GM10847 (cell line): ENCODE results near the gene APOA1.

Experiments
- POLR2A ChIP-seq: IDR thresholded peaks from 2 replicates; pipeline ENCODE4 v1.6.1; 2011; ENCODE audit not compliant: insufficient read length; ENCODE audit errors: extremely low read depth

The APOA1 gene

DNA sequence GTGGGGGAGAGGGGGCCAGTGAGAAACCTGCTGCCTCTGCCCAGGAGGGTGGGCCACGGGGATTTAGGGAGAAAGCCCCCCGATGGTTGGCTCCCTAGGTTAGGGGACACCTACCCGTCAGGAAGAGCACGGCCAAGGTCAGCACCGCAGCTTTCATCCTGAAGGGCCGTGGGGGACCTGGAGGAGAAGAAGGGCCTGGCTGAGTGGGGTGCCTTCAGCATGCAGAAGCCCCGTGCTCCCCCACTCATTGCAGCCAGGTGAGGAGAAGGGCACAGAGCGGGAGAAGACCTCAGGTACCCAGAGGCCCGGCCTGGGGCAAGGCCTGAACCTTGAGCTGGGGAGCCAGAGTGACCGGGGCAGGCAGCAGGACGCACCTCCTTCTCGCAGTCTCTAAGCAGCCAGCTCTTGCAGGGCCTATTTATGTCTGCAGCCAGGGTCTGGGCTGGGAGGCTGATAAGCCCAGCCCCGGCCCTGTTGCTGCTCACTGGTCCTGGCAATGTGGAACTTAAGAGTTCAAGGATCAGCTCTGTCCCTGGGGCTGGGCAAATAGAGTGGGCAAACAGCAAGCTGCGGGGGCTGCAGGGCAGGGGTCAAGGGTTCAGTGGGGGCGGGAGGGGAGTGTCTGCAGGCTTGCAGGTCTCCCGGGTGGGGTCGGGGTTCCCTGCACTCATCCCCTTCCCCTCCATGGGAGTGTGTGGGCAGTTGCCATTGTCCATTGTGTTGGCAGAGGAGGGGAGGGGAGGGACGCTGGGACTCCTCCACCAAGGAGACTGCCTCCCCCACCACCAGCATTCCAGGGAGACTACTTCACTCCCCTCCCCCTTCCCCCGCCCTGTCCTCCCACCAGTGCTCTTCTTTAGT lies at the start of gene APOA1:
Gene APOA1 (minus strand): TSS at position 392 of the 861 bp plus-strand sequence. CDS start 235 bp downstream, at position 157.
- TF ChIP-seq POLR2A, result no peak

DNA sequence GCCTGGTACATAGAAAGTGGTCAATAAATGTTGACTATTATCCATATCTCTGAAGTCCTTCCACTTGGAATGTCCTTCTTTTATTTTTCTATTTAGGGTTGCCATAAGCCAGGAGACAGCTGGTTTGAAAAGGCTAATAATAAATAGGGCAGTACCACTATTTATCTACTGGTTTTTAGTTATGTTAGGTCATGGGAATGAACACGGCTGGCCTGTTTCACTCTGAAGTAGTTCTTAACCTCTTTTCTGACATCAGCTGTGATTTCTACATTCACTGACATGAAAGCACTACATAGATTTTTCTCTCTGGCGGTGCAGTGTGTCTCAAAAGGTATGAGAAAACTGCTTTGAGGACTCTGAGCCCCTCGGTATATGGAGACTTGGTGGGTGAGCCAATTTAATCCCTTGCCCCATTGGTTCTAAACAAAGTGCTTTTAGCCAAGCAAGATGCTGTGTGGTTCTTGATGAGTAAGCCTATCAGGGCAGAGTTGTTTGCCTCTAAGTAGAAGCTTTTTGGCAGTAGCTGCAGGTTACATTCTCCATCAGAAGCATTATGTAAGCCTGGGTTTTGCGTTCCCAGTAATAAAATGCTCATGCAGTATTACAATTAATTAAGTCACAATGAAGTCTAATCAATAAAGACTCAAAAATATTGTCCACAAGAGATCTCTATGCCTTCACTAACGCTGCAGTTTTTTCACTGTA lies 48.7 kb upstream of the APOA1 start:
- TF ChIP-seq POLR2A, result no peak

DNA sequence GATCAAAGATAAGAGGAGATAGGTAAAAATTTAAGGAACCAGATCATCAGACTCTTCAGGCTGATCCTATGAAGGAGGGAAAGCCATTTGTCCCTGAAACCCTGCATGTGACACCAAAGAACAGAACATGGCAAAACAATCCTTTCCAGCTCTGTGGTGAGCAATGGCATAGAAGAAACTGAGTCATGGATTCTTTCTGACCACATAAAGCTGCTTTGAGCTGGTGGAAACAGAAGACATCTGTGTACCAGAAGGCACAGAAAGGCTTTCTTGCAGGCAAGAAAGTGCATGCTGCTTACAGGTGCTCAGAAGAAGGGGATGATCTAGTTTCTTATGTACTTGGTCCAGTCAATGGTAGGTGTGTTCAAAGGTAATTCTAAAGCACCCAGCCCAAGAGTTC lies 45.0 kb upstream of the APOA1 start:
- no peak for TF ChIP-seq POLR2A

DNA sequence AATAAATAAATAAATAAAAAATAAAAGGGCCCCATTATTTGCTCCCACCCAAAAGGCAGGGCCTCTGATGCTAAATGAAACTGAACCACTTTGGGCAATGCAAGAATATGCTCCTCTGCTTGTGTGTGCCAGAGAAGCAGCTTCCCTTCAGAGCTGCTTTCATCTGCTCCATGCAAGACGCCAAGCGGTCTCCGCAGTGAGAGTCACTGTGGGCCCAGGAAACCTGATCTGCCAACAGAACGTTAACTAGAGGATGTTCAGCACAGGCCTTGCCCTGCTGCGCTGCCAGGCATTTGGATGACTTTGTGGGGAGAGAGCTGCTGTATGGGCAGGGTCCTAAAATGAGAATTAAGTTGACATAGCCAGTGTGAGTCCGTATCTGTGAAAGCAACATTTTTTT lies 43.7 kb upstream of the APOA1 start:
- TF ChIP-seq POLR2A, result no peak

DNA sequence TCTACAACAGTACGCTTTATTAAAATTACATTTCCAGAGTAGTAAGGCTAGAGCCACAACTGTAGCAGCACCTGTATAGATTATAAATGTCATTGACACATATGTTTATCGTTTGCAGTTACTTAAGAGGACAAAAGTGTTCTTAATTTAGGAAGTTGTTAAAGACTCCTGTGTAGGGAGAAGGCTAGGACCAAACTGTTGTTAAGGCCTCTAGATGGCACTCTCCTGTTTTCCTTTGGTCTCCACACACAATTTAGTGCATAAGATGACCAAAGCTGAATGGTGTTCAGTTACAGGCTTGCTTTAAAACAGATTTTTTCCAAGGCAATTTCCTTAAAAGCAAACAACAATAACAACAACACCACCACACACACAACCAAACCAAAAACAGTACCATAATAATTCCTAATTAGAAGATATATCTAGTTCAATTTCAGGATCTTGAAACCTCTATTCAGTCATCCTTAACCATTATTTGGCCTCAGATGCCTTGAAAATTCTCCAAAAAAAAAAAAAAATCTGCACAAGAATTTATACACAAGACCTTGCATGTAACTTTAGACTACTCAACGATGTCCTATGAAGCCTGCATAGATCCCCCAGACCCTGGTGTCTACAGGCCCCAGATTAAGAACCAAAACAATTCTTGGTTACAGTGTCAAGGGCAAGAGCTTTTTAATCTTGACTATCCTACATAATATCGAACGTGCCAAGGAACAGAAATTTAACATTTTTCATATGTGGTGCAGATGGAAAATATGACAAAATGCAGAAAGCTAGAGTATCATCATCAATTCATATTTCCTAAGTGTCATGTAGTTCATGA lies 42.6 kb upstream of the APOA1 start:
- no peak for TF ChIP-seq POLR2A

DNA sequence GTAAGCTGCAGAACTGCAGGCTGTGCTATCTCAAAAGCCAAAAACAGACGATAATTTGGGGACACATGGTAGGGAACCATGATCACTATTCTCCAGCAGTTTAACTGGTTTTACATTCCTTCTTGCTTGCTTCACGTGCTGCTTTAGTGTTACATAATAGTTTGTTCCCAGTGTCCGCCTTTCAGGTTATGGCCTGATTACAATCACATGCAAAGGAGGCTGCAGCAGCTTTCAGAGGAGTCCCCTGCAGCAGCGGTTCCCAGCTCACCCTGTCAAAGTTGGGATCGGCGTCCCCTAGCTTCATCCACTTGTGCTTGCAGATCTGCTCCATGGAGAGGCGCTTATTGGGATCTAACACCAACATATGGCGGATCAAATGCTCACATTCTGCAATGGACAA lies 39.2 kb upstream of the APOA1 start:
- TF ChIP-seq POLR2A, result no peak

DNA sequence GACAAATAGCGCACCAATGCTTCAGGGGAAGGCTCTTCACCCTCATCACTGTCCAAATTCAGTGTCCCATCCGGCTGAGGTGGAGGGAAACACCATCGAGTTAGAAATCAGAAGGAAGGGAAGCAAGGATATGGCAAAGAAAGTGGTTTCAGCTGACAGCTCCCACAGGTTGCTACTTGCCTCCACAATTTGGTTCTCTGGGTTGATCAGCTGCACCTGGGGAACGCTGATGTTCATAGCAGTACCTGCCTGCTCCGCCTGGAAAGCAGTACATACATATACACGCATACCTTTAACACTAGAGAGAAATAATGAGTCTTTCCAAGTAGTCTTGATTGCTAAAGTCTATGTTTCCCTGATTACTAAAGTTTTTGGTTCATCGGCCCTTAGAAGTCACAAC lies 37.8 kb upstream of the APOA1 start:
- TF ChIP-seq POLR2A, result no peak

DNA sequence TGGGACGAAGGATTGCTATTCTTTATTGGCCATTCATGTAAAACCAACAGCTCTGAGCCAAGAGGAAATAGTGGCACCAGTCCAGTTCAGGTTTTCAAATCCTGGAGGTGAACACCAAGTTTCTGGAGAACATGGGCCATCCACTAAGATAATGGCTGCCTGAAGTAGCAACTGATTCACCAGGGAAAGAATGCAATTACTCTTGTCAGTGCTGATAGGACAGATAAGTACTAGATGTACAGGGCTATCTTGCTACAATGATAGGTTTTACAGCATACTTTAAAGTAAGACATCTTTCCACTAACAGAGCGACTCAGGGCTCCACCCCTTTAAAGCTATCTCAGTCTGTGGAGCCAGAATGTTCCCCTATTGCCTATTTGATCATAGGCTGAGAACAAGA lies 36.8 kb upstream of the APOA1 start:
- TF ChIP-seq POLR2A, result no peak

DNA sequence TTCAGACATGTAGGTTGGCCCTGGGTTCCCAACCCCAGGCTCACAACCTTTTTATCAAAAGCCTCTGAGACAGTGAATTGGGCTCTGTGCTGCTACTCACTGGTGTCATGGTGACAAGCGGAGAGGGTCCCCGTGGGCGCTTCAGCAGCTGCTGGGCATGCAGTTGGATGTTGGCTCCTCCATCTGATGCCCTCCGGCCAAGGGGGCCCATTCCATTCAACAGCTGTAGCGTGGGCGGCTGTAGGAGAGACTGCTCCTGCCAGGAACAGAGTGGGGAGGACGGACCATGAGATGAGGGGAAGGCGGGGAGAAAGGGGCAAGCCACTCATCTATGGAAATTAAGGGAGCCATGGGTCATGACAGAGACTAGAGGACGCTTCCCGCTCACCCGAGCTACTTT lies 36.0 kb upstream of the APOA1 start:
- TF ChIP-seq POLR2A, result no peak

DNA sequence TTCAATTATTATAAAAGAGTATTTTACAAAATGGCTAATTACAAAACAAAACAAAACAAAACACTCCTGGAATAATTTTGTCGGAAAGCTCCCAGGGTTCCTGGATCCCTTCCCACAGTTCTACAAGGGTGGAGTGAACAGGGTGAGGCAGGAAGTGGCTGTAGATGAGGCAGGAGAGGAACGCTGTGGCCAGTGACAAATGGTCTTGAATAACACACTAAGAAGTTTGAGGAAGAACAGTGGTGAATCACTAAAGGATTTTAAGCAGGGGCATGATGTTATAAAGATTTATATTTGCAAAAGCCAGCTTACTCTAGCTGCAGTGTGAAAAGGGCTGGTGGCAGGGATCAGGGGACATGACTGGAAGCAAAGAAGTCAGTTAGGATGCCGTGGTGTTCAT lies 33.8 kb upstream of the APOA1 start:
- no peak for TF ChIP-seq POLR2A

DNA sequence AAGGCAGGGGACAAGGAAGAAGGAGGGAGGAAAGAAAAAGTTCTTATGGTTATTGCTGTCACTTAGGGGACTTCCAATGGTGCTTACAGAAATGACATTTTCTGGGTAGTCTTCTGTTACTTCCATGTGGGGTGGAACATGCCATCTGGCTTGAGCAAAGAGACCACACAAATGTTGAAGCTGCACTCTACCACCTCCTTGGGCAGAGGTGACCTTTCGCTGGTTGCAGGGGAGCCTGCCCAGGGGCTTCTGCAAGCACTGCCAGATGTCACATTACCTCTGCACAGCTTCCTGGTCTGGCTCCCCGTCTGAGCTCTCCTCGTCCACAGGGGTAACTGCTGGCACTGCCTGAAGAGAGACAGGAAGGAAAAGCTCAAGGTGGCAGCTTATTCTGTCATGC lies 32.6 kb upstream of the APOA1 start:
- no peak for TF ChIP-seq POLR2A

DNA sequence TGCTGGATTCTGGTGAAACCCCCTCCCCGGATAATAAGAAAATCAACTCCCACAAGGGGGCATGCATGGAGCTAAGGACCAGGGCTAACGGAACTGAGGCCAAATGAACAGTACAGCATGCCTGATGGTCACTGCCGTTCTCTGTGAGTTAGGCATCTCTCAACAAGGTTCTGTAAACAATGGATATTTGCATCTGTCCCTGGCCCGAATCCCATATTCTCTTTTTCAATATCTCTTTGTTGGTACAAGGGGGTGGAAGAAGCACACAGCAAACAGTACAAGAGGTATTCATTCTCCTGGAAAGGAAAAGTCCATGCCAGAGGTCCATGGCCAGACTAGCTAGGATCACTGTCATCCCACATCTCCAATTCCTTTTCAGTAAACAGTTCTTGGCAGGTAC lies 32.2 kb upstream of the APOA1 start:
- TF ChIP-seq POLR2A, result no peak

DNA sequence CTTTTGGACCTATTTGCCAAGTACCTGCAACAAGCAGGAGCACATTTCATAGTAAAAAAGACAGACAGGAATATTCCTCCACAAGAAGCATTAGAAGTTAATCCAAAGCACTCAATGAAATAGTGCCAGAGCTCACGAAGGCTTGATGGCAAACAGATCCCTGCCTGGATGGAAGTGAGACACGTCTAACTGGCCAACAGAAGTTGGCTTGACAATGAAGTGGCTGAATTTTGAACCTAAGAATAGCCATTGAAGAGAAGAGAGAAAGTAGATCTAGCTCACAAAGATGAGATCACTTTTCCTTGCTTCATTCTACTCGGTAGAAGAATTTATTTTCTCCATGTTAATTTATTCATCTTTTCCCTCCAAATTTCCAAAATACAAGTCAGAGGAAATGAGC lies 30.6 kb upstream of the APOA1 start:
- no peak for TF ChIP-seq POLR2A

DNA sequence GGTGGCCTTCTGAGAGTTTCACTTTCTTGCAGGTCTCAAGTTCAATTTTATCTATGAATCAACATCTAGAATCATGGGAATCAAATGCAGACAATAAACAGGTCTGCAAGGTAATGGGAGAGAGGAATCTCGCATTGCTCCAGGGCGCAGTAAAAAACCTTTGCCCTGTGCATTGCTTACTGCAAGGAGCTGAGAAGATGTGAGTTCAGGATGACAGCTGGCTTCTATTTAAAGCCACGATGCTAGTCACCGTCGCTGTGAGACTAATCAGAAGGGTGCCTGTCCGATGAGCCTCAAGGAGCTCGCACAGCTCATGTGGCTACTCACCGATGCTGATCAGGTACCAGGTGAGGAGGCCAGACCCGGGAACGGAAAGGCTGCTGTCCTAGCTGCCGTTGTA lies 30.2 kb upstream of the APOA1 start:
- TF ChIP-seq POLR2A, result no peak

DNA sequence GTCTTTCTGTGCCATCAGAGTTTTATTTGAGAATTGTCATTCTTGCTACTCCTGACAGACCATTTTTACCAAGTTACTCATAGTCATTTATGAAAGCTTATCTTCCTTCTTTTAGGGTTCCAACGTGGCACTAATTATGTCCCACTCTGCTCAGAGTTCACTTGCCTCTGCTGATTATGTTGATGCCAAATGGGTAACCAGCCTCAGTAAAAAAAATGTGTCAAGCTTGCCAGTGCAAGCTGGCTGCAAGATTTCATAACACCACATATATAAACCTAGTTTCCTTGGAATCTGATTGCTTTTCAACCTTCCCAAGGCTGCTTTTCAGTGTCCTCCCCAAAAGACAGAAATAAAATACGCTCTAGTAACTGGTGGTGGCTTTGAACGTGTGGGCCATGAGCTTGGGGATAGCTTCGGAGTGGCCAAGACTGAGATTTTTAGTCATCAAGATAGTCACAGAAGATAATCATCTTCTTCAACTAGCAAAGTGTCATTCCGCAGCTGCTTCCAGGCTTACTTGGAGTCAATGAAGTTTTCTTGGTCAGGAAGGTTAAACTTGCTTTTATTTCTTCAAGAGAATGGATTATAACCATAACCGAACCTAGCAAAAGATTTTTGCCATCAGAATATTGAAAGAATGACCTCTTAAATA lies 29.5 kb upstream of the APOA1 start:
- TF ChIP-seq POLR2A, result no peak

DNA sequence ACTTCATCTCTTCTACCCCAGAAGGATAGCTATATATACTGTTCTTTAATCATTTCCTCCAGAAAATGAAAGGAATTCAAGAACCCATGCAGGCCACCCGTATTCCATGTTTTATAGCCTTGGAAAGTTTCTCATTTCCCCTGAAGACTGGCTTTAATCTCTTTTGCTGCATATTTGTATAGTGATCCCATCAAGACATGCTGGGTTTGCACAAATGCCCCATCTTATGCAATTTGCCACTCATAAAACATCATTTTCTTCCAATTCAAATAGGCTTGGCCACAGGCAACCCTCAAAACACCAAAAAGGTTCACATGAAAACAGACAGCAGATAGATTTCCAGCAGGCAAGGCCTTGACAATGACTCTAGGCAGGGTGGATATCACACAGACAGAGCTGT lies 28.3 kb upstream of the APOA1 start:
- TF ChIP-seq POLR2A, result no peak

DNA sequence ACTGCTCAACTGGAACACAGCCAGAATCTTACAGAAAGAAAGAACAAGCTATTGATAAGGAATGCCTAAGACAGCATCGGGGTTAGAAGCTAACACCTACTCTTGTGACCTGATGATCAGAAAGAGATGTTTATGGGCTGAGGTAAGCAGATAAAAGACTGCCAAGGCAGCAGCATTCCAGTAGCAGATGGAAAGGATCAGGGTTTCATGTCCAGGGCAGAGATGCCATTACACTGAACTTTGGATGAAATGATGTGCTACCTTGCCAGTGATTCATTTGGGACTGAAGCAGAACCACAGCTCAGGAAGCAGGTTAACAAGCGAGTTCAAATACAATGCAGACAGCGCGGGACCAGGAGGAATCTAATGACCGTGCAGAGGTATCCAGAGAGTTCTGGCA lies 27.1 kb upstream of the APOA1 start:
- no peak for TF ChIP-seq POLR2A
